Measurements from ENCODE around the gene UBE2N. TPM values are rescaled to one million over a fixed set of nuclear protein-coding genes. Genes with fewer than 3 reads are reported as not detected.

The UBE2N gene
- total RNA-seq, 2 experiments from 2014 or later, result 121 to 127 TPM

GRCh38 chr12:93361151-93361919 lies 80.4 kb downstream of the UBE2N start:
- Mint-ChIP-seq H3K9me3 (no peaks in the 10 kb centered on the region), H3K27me3 (no peaks in the 10 kb centered on the region), H3K4me3 (no peak overlapping the region), H3K36me3 (peaks cover 3% of the 10 kb centered on the region), H3K27ac (no peak overlapping the region), H3K4me1 (peaks cover 22% of the 10 kb centered on the region)
- no peak for DNase-seq
- ATAC-seq (ENCODE audit: low read depth), result no peak
- POLR2A ChIA-PET, result no interaction called here

GRCh38 chr12:93360688-93361087 lies 81.1 kb downstream of the UBE2N start:
- Mint-ChIP-seq H3K4me3 (no peak overlapping the region), H3K36me3 (peaks cover 3% of the 10 kb centered on the region), H3K27ac (no peak overlapping the region), H3K4me1 (peaks cover 21% of the 10 kb centered on the region), H3K9me3 (no peaks in the 10 kb centered on the region), H3K27me3 (no peaks in the 10 kb centered on the region)
- no peak for DNase-seq
- no peak for ATAC-seq (ENCODE audit: low read depth)
- POLR2A ChIA-PET, result no interaction called here

GRCh38 chr12:93358821-93359220 lies 82.9 kb downstream of the UBE2N start:
- DNase-seq, result no peak
- POLR2A ChIA-PET, result no interaction called here
- Mint-ChIP-seq H3K36me3 (peaks cover 3% of the 10 kb centered on the region), H3K4me1 (peaks cover 15% of the 10 kb centered on the region), H3K4me3 (no peak overlapping the region), H3K27me3 (no peaks in the 10 kb centered on the region), H3K27ac (no peak overlapping the region), H3K9me3 (no peaks in the 10 kb centered on the region)
- ATAC-seq (ENCODE audit: low read depth), result no peak

- peaks cover 2% of the 10 kb centered on the region for H3K27me3 Mint-ChIP-seq
- no peak overlapping the region for H3K4me3 Mint-ChIP-seq
- no peaks in the 10 kb centered on the region for H3K9me3 Mint-ChIP-seq
- no peak for DNase-seq
- peaks cover 11% of the 10 kb centered on the region for H3K4me1 Mint-ChIP-seq
- POLR2A ChIA-PET, result no interaction called here
- peaks cover 3% of the 10 kb centered on the region for H3K36me3 Mint-ChIP-seq
- ATAC-seq (ENCODE audit: low read depth), result no peak
- no peak overlapping the region for H3K27ac Mint-ChIP-seq
Observed at GRCh38 chr12:93358058-93358457, 83.7 kb downstream of the UBE2N start.

- no peak for ATAC-seq (ENCODE audit: low read depth)
- POLR2A ChIA-PET, result no interaction called here
Observed at GRCh38 chr12:93356214-93356613, 85.5 kb downstream of the UBE2N start.

More at GRCh38 chr12:93356214-93356613, 85.5 kb downstream of the UBE2N start:
- DNase-seq, result no peak
- H3K27me3 Mint-ChIP-seq, result peaks cover 4% of the 10 kb centered on the region
- H3K36me3 Mint-ChIP-seq, result no peaks in the 10 kb centered on the region
- no peaks in the 10 kb centered on the region for H3K4me1 Mint-ChIP-seq
- H3K27ac Mint-ChIP-seq, result no peak overlapping the region
- no peak overlapping the region for H3K4me3 Mint-ChIP-seq
- H3K9me3 Mint-ChIP-seq, result no peaks in the 10 kb centered on the region

Other genes starting within 250 kb of the UBE2N start
- 10 to 100 TPM; 62.0 to 62.6 TPM for gene NUDT4, start 64.0 kb downstream of the UBE2N start, total RNA-seq
- gene MRPL42, start 25.6 kb upstream of the UBE2N start, total RNA-seq, result 10 to 100 TPM; 47.4 to 50.2 TPM
- gene SOCS2, start 130.7 kb upstream of the UBE2N start, total RNA-seq, result 10 to 100 TPM; 40.7 to 43.3 TPM
- gene CRADD, start 235.4 kb upstream of the UBE2N start, total RNA-seq, result 10 to 100 TPM; 11.3 to 11.5 TPM